SK-N-SH treated with all-trans-retinoic acid at 6 μM for 48 hours (cell line): ENCODE measurements around the gene CTIF.

Source experiments
- ATAC-seq: fragments of 200-7000 bp; cut with Tn5 transposase; 3 replicates; pipeline ENCODE4 v1.9.1; 2020; ENCODE audit warnings: mild to moderate bottlenecking, moderate library complexity
- BACH2 ChIP-seq: fragments of 250-450 bp; sonication (Bioruptor Pico); IDR thresholded peaks from 2 replicates; pipeline ENCODE4 v1.9.0; 2021; ENCODE audit warnings: mild to moderate bottlenecking, borderline replicate concordance
- CSRNP3 ChIP-seq: fragments of 250-450 bp; sonication (Bioruptor Pico); IDR thresholded peaks from 2 replicates; pipeline ENCODE4 v1.5.1; 2021; ENCODE audit warnings: mild to moderate bottlenecking, moderate library complexity
- ESRRG ChIP-seq: fragments of 250-450 bp; sonication (Bioruptor Pico); IDR thresholded peaks from 2 replicates; pipeline ENCODE4 v1.6.1; 2021; ENCODE audit warnings: mild to moderate bottlenecking
- GLIS3 ChIP-seq: fragments of 250-450 bp; sonication (Bioruptor Pico); IDR thresholded peaks from 2 replicates; pipeline ENCODE4 v1.5.0; 2020; ENCODE audit warnings: mild to moderate bottlenecking, moderate library complexity
- ISL1 ChIP-seq: fragments of 250-450 bp; sonication (Bioruptor Pico); IDR thresholded peaks from 2 replicates; pipeline ENCODE4 v2.1.2; 2022; ENCODE audit warnings: mild to moderate bottlenecking, moderate library complexity
- OSR1 ChIP-seq: fragments of 250-450 bp; sonication (Bioruptor Pico); IDR thresholded peaks from 2 replicates; pipeline ENCODE4 v1.8.0; 2022; ENCODE audit warnings: moderate library complexity, mild to moderate bottlenecking, inconsistent platforms
- PPARA ChIP-seq: fragments of 250-450 bp; sonication (Bioruptor Pico); IDR thresholded peaks from 2 replicates; pipeline ENCODE4 v1.5.0; 2020; ENCODE audit warnings: mild to moderate bottlenecking, borderline replicate concordance
- RARB ChIP-seq: fragments of 250-450 bp; sonication (Bioruptor Pico); IDR thresholded peaks from 2 replicates; pipeline ENCODE4 v1.8.0; 2021; ENCODE audit warnings: mild to moderate bottlenecking, moderate library complexity
- SNAI2 ChIP-seq: fragments of 250-450 bp; sonication (Bioruptor Pico); IDR thresholded peaks from 2 replicates; pipeline ENCODE4 v1.5.0; 2020; ENCODE audit warnings: mild to moderate bottlenecking, moderate library complexity
- TOX ChIP-seq: fragments of 250-450 bp; sonication (Bioruptor Pico); IDR thresholded peaks from 2 replicates; pipeline ENCODE4 v1.8.0; 2021; ENCODE audit warnings: mild to moderate bottlenecking, moderate library complexity, borderline replicate concordance
- ZC3H10 ChIP-seq: fragments of 250-450 bp; sonication (Bioruptor Pico); IDR thresholded peaks from 2 replicates; pipeline ENCODE4 v1.5.1; 2021; ENCODE audit warnings: mild to moderate bottlenecking, moderate library complexity
- ZFP30 ChIP-seq: fragments of 450-650 bp; formaldehyde crosslinking; IDR thresholded peaks from 2 replicates; pipeline ENCODE4 v1.5.0; 2022; ENCODE audit warnings: mild to moderate bottlenecking, moderate library complexity
- ZNF565 ChIP-seq: fragments of 450-650 bp; formaldehyde crosslinking; conservative IDR thresholded peaks from 2 replicates; pipeline ENCODE4 v1.5.0; 2020; ENCODE audit warnings: low read depth, mild to moderate bottlenecking, moderate library complexity
- ZNF70 ChIP-seq: fragments of 450-650 bp; formaldehyde crosslinking; IDR thresholded peaks from 2 replicates; pipeline ENCODE4 v1.5.0; 2020; ENCODE audit warnings: mild to moderate bottlenecking, moderate library complexity
- ZNF8 ChIP-seq: fragments of 450-650 bp; formaldehyde crosslinking; IDR thresholded peaks from 2 replicates; pipeline ENCODE4 v1.5.0; 2020; ENCODE audit warnings: mild to moderate bottlenecking, moderate library complexity
- TF ChIP-seq, protein P1 (sequence below): fragments of 250-450 bp; sonication (Bioruptor Pico); IDR thresholded peaks from 2 replicates; pipeline ENCODE4 v1.5.1; 2020; ENCODE audit warnings: low read depth, mild to moderate bottlenecking, moderate library complexity
- TF ChIP-seq, protein P2 (sequence below): fragments of 250-450 bp; sonication (Bioruptor Pico); IDR thresholded peaks from 2 replicates; pipeline ENCODE4 v1.8.0; 2021; ENCODE audit warnings: low read depth, mild to moderate bottlenecking, moderate library complexity, borderline replicate concordance

The CTIF gene

GRCh38 chr18:48886520-48887293, 347.9 kb downstream of the CTIF start (continued):
- TF ChIP-seq, protein P1, sequence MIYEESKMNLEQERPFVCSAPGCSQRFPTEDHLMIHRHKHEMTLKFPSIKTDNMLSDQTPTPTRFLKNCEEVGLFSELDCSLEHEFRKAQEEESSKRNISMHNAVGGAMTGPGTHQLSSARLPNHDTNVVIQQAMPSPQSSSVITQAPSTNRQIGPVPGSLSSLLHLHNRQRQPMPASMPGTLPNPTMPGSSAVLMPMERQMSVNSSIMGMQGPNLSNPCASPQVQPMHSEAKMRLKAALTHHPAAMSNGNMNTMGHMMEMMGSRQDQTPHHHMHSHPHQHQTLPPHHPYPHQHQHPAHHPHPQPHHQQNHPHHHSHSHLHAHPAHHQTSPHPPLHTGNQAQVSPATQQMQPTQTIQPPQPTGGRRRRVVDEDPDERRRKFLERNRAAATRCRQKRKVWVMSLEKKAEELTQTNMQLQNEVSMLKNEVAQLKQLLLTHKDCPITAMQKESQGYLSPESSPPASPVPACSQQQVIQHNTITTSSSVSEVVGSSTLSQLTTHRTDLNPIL (CRISPR knock-in tag) = no peak
- TF ChIP-seq GLIS3 = no peak
- TF ChIP-seq CSRNP3 (CRISPR knock-in tag) = no peak
- no peak for TF ChIP-seq SNAI2 (CRISPR knock-in tag)
- no peak for TF ChIP-seq TOX
- no peak for TF ChIP-seq ZNF565 (CRISPR knock-in tag)

DNA sequence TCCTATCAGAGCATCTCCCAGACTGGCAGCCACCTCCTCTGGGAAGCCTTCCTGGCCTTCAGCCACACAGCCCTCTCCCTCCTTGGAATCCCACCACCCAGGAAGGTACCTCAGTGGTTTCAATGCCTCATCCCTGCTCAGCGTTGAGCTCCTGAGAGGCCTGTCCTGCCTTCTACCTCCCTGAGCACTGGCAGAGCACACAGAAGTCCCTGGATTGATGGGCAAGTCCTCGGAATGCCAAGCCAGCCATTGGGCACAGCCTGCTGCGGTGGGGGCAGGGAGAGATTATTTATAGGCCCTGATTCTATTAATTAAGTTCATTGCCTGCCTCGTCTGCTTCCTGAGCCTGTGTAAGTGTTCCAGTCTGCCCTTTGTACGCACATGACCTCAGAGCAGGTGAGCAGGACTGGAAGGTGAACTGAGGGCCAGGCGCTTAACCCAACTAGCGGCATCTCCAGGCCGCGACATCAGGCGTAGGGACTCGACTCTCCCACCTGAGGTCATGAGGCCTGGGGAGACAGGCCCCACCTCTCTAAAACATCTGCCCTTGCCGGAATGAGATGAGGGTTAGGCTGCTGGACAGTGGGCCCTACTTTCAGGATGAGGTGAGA, 348.6 kb downstream of the CTIF start:
- TF ChIP-seq BACH2 (no peak), TOX (no peak), ZFP30 (CRISPR knock-in tag) (no peak), OSR1 (CRISPR knock-in tag) (no peak), ESRRG (CRISPR knock-in tag) (no peak), ISL1 (no peak), GLIS3 (no peak)
- TF ChIP-seq, protein P2, sequence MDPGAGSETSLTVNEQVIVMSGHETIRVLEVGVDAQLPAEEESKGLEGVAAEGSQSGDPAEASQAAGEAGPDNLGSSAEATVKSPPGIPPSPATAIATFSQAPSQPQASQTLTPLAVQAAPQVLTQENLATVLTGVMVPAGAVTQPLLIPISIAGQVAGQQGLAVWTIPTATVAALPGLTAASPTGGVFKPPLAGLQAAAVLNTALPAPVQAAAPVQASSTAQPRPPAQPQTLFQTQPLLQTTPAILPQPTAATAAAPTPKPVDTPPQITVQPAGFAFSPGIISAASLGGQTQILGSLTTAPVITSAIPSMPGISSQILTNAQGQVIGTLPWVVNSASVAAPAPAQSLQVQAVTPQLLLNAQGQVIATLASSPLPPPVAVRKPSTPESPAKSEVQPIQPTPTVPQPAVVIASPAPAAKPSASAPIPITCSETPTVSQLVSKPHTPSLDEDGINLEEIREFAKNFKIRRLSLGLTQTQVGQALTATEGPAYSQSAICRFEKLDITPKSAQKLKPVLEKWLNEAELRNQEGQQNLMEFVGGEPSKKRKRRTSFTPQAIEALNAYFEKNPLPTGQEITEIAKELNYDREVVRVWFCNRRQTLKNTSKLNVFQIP (CRISPR knock-in tag) = no peak
- TF ChIP-seq, protein P1 (CRISPR knock-in tag) = no peak

DNA sequence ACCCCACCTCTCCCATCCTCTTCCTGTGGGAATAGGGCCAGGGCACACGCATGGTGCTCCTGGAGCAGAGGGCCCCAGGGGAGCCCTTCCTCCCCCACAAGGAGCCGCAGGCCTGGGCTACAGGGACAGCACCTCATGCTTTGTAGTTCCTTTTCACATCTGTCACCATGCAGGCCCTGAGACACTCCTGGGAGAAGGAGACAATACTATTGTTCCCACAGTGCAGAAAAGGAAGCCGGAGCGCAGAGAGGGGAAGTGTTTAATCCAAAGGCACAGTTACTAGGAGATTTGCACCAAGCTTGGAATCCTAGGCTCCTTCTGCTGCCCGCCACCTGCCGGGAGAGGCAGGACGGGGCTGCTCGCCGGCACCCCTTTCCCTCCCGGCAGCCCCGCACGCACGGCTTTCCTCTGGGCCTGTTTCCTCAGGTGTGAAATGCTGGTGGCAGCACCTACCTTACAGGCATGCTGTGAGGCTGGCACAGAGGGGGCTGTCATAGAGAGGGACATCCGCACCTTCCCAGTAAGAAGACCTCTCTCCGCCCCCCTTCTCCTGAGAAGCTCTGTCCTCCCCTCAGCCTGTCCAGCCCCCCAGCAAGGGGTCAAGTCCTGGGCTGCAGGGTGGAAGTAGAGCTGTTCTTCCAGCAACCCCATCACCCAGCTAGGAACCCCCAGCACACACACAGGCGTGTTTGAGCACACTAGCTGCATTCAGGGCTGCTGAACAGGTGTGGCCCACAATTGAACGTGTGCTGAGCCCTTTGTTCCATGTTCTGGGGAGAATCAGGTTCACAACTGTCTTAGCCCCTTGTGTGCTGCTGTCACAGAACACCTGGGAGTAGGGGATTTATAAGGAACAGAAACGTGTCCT, 349.3 kb downstream of the CTIF start:
- TF ChIP-seq ZFP30 (CRISPR knock-in tag) = no peak
- TF ChIP-seq ZNF8 = no peak
- no peak for TF ChIP-seq OSR1 (CRISPR knock-in tag)
- TF ChIP-seq, protein P2 (CRISPR knock-in tag) = no peak
- TF ChIP-seq CSRNP3 (CRISPR knock-in tag) = no peak
- TF ChIP-seq RARB (CRISPR knock-in tag) = no peak
- TF ChIP-seq ISL1 = no peak
- no peak for TF ChIP-seq ZNF70 (CRISPR knock-in tag)
- no peak for TF ChIP-seq BACH2
- TF ChIP-seq GLIS3 = no peak
- TF ChIP-seq ZC3H10 (CRISPR knock-in tag) = no peak
- TF ChIP-seq PPARA = no peak
- no peak for ATAC-seq

More for the DNA sequence above, 348.6 kb downstream of the CTIF start:
- no peak for ATAC-seq
